ENCODE data around the gene DENND5B. TPM values are rescaled to one million over a fixed set of nuclear protein-coding genes. Genes with fewer than 3 reads are reported as not detected.
"Not testable (repeated sequence)": the region's sequence is repeated elsewhere in the genome, so short reads cannot be mapped to it uniquely, and the experiment has no call there.

DENND5B gene
- total RNA-seq, 2 donors from 2014 or later: 31.2 to 37.3 TPM

DNA sequence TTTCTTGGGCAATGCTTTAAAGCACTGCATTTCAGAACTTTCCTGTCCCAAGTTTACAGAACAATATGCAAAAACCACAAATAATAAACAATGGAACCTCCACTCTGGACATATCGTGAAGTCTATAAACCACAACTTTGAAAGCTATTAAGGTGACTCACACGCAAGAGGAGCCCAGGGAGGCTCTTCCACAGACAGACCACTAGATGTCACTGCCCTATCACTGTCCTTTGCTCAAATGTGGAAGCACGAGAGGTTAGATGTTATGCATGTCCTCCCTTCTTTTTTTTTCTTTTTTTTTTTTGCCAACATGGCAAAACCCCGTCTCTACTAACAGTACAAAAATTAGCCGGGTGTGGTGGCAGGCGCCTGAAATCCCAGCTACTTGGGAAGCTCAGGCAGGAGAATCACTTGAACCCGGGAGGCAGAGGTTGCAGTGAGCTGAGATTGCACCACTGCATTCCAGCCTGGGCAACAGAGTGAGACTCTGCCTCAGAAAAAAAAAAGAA lies 187.8 kb downstream of the DENND5B start:
- TF ChIP-seq, protein P1, sequence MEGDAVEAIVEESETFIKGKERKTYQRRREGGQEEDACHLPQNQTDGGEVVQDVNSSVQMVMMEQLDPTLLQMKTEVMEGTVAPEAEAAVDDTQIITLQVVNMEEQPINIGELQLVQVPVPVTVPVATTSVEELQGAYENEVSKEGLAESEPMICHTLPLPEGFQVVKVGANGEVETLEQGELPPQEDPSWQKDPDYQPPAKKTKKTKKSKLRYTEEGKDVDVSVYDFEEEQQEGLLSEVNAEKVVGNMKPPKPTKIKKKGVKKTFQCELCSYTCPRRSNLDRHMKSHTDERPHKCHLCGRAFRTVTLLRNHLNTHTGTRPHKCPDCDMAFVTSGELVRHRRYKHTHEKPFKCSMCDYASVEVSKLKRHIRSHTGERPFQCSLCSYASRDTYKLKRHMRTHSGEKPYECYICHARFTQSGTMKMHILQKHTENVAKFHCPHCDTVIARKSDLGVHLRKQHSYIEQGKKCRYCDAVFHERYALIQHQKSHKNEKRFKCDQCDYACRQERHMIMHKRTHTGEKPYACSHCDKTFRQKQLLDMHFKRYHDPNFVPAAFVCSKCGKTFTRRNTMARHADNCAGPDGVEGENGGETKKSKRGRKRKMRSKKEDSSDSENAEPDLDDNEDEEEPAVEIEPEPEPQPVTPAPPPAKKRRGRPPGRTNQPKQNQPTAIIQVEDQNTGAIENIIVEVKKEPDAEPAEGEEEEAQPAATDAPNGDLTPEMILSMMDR (IDR thresholded peaks at IDR 0.05): peak; percentile 78 to 90
- H3K27me3 ChIP-seq, H3K4me3 ChIP-seq, H3K27ac ChIP-seq, H3K4me1 ChIP-seq, H3K9me3 ChIP-seq: not testable (repeated sequence)
- peak; percentile 67 for DNase-seq (ENCODE audit: low spot score)
- H3K36me3 ChIP-seq: peaks cover 20% of the 10 kb centered on the region

DNA sequence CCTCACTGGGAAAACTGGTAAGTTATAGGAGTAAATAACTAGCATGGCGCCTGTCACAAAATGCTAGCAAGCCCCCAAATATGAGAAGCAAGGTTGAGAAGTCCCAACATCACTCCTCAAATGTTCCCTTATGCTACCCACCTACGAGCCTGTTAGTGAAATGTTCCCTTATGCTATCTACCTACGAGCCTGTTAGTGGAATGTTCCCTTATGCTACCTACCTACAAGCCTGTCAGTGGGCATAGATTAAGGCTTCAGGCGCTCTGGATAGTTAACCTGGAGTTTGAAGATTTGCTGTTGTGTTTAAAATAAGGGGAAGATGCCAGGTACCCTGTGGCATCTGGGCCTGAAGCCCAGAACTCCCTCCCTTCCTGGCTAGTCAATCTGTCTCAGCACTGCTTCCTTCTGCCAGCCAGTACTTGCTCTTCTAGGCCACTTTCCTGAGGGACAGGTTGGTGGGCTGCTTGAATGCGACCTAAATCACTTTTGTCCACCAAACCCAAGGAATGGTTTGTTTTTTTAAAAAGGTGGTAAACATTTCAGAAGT lies 197.9 kb downstream of the DENND5B start:
- Histone ChIP-seq H3K27me3 (no peaks in the 10 kb centered on the region), H3K27ac (no peak overlapping the region), H3K36me3 (peaks cover 24% of the 10 kb centered on the region), H3K9me3 (no peaks in the 10 kb centered on the region), H3K4me1 (no peaks in the 10 kb centered on the region), H3K4me3 (no peak overlapping the region)
- TF ChIP-seq, protein P1 (IDR thresholded peaks at IDR 0.05): no peak
- no peak for DNase-seq (ENCODE audit: low spot score)

DNA sequence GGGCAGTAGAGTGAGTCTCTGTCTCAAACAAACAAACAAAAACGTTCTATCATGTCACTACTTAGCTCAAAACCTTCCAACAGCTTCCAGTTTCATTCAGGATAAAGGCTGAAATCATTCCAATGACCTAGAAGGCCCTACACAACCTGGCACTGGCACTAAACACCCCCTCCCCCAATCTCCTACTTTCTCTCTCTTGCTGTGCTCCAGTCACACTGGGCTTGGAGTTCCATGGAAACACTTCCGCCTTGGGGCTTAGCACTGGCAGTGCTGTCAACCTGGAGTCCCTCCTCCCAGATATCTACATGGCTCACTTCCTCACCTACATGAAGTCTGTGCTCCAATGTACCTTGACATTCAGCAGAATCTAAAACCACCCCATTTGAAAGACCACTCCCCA lies 199.9 kb downstream of the DENND5B start:
- Histone ChIP-seq H3K9me3 (no peaks in the 10 kb centered on the region), H3K36me3 (peaks cover 30% of the 10 kb centered on the region), H3K4me3 (no peak overlapping the region), H3K27me3 (no peaks in the 10 kb centered on the region), H3K27ac (no peak overlapping the region), H3K4me1 (no peaks in the 10 kb centered on the region)
- TF ChIP-seq, protein P1 (IDR thresholded peaks at IDR 0.05): no peak
- no peak for DNase-seq (ENCODE audit: low spot score)

DNA sequence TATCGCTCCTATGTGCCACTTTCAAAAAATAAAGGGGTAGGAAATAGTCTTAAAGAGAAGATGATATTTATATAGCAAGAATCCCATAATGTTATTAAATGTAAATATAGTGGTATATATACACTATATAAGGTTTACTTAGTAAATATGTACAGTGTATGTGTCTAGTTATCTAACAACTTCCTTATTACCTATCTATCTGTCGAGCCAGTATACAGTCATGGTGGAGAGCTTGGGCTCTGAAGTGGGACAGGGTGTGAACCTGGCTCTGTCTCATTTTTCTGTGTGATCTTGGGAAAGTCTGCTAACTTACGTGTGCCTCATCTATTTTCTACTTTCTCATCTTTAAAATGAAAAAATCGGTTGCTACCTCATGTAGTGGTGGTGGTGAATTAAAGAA lies 202.2 kb downstream of the DENND5B start:
- Histone ChIP-seq H3K4me3 (no peak overlapping the region), H3K9me3 (no peaks in the 10 kb centered on the region), H3K27ac (no peak overlapping the region), H3K4me1 (no peaks in the 10 kb centered on the region), H3K27me3 (no peaks in the 10 kb centered on the region), H3K36me3 (peaks cover 40% of the 10 kb centered on the region)
- DNase-seq (ENCODE audit: low spot score): no peak
- TF ChIP-seq, protein P1 (IDR thresholded peaks at IDR 0.05): no peak

DNA sequence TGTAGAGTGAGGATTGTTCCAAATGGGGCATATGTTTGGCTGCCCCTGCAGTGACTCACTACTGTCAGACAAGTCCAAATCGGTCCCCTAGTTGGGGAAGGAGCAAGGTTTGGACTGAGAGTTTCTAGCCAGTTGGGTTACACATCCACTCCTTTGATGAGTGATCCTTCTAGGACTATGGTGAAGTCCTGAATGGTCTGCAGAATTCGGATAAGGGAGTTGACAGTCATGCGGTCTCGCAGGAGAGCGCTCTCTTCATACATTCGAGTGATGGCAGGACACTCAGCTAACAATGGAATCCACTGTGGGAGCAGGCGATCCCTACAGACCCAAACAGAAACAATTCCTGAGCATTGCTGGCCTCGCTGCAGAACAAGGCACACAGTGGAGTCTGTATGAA lies 203.5 kb downstream of the DENND5B start:
- DNase-seq (ENCODE audit: low spot score): no peak
- Histone ChIP-seq H3K36me3 (peaks cover 40% of the 10 kb centered on the region), H3K27me3 (no peaks in the 10 kb centered on the region), H3K4me1 (no peaks in the 10 kb centered on the region), H3K4me3 (no peak overlapping the region), H3K9me3 (no peaks in the 10 kb centered on the region), H3K27ac (no peak overlapping the region)
- TF ChIP-seq, protein P1 (IDR thresholded peaks at IDR 0.05): no peak

DNA sequence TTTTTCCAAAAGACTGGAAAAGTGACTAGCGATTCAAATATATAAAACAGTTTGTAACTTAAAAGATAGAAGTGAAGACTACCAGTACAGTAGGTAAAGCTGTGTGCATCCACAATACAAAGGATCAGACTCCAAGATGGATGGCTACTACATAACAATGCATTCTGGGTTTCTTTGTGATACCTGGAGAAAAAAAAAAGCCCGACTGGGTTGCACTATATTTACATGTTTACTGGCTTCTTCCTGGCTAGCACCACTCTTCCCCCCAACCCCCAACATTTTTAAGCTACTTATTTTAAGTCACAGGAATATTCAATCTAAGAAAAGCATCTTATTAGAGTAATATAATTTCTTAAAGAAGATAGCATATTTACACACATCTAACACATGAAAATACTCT lies 203.9 kb downstream of the DENND5B start:
- TF ChIP-seq, protein P1 (IDR thresholded peaks at IDR 0.05): no peak
- no peak for DNase-seq (ENCODE audit: low spot score)
- Histone ChIP-seq H3K27me3 (no peaks in the 10 kb centered on the region), H3K4me3 (no peak overlapping the region), H3K27ac (no peak overlapping the region), H3K36me3 (peaks cover 40% of the 10 kb centered on the region), H3K9me3 (no peaks in the 10 kb centered on the region), H3K4me1 (no peaks in the 10 kb centered on the region)
